H1 (cell line): ENCODE measurements around the gene NENF. TPM values are rescaled to one million over a fixed set of nuclear protein-coding genes. Genes with fewer than 3 reads are reported as not detected.

Experiments used
- CTCF ChIA-PET: fragments of 300-600 bp; sonication (Branson Sonifier 250); formaldehyde crosslinking; loops from one replicate; lab custom pipeline; 2021; ENCODE audit not compliant: partially characterized antibody; lab: Charles Lee
- POLR2A ChIA-PET: fragments of 300-600 bp; sonication (Branson Sonifier 250); formaldehyde crosslinking; loops from one replicate; lab custom pipeline; 2021; ENCODE audit warnings: inconsistent platforms; ENCODE audit not compliant: partially characterized antibody; lab: Charles Lee
- DNase-seq, 2 experiments: peaks; one replicate each; pipeline versions ENCODE4 v3.0.0 to v3.0.0-alpha.2; 2010 to 2022; ENCODE audit warnings: low spot score in 2 of 2, low read depth in 1 of 2, mixed read lengths in 1 of 2
- FAIRE-seq: peaks from 2 replicates; lab custom pipeline; 2011; peaks lifted over from hg19 to GRCh38; lab: Jason Lieb, UNC
- H2AFZ ChIP-seq: 2 replicates; pipeline ENCODE4 v1.8.1; 2012; ENCODE audit warnings: low read length, inconsistent platforms
- H2AK5ac ChIP-seq: 2 replicates; pipeline ENCODE4 v1.6.1; 2013; ENCODE audit warnings: low read depth, low read length
- H2BK120ac ChIP-seq: replicated peaks from 2 replicates; pipeline ENCODE3; 2013; ENCODE audit warnings: low read depth, low read length, inconsistent platforms
- H2BK12ac ChIP-seq: 2 replicates; pipeline ENCODE4 v1.6.1; 2013; ENCODE audit warnings: low read depth, low read length
- H2BK15ac ChIP-seq: 2 replicates; pipeline ENCODE4 v1.6.1; 2013; ENCODE audit warnings: low read length
- H2BK20ac ChIP-seq: 2 replicates; pipeline ENCODE4 v1.6.1; 2013; ENCODE audit warnings: low read length
- H2BK5ac ChIP-seq: 2 replicates; pipeline ENCODE4 v1.6.1; 2013; ENCODE audit warnings: low read depth, low read length
- H3K14ac ChIP-seq: 2 replicates; pipeline ENCODE4 v1.6.1; 2013; ENCODE audit warnings: inconsistent platforms; ENCODE audit not compliant: insufficient read length
- H3K18ac ChIP-seq: 2 replicates; pipeline ENCODE4 v1.6.1; 2013; ENCODE audit warnings: low read length; ENCODE audit errors: extremely low read depth
- H3K23ac ChIP-seq: 2 replicates; pipeline ENCODE4 v1.6.1; 2013; ENCODE audit warnings: inconsistent platforms; ENCODE audit not compliant: insufficient read length
- H3K23me2 ChIP-seq: 2 replicates; pipeline ENCODE4 v1.6.1; 2013; ENCODE audit warnings: low read depth, low read length
- H3K27ac ChIP-seq: 2 replicates; pipeline ENCODE4 v1.6.1; 2011; ENCODE audit warnings: low read depth, low read length, inconsistent platforms
- H3K27me3 ChIP-seq, 4 experiments: replicated peaks in 1 of 4; 1 replicate in 1 of 4; 2 replicates in 3 of 4; pipeline versions ENCODE4 v1.6.1 to v1.8.1; 2011 to 2013; ENCODE audit warnings: low read length in 3 of 4, mild to moderate bottlenecking in 3 of 4, inconsistent platforms in 2 of 4, mixed read lengths in 2 of 4, moderate library complexity in 1 of 4; ENCODE audit not compliant: control insufficient read depth in 3 of 4, insufficient read depth in 3 of 4; ENCODE audit errors: extremely low read depth in 1 of 4
- H3K36me3 ChIP-seq, 4 experiments: 2 replicates each; pipeline versions ENCODE4 v1.6.1 to v1.8.1; 2011 to 2013; ENCODE audit warnings: mild to moderate bottlenecking in 4 of 4, low read length in 3 of 4, moderate library complexity in 2 of 4, control low read depth in 1 of 4, inconsistent platforms in 1 of 4; ENCODE audit not compliant: insufficient read depth in 4 of 4, control insufficient read depth in 2 of 4
- H3K4ac ChIP-seq: replicated peaks from 2 replicates; pipeline ENCODE3; 2013; ENCODE audit warnings: low read length, low read depth, mixed read lengths, inconsistent platforms; ENCODE audit not compliant: insufficient read length
- H3K4me1 ChIP-seq, 4 experiments: replicated peaks in 1 of 4; 1 replicate in 1 of 4; 2 replicates in 3 of 4; pipeline versions ENCODE4 v1.6.1 to v1.8.1; 2011 to 2013; ENCODE audit warnings: low read length in 3 of 4, inconsistent platforms in 2 of 4, mixed read lengths in 1 of 4; ENCODE audit not compliant: insufficient read depth in 4 of 4, control insufficient read depth in 3 of 4
- H3K4me2 ChIP-seq, 2 experiments: 2 replicates each; pipeline versions ENCODE4 v1.6.1 to v1.8.1; 2011 to 2013; ENCODE audit warnings: low read depth in 2 of 2, low read length in 2 of 2, control low read depth in 1 of 2, inconsistent platforms in 1 of 2, mild to moderate bottlenecking in 1 of 2; ENCODE audit not compliant: insufficient read depth in 1 of 2
- H3K4me3 ChIP-seq, 4 experiments: fragments of 200-600, 300-600 bp in 1 of 4; sonication (generic), shearing (Covaris generic), sonication (Bioruptor Twin) in 1 of 4; 2 replicates each; pipeline versions ENCODE4 v1.5.1 to v1.8.1; 2011 to 2016; ENCODE audit warnings: low read length in 4 of 4, low read depth in 3 of 4, control low read depth in 2 of 4, inconsistent platforms in 2 of 4, mild to moderate bottlenecking in 2 of 4, mixed read lengths in 1 of 4, moderate library complexity in 1 of 4; ENCODE audit not compliant: insufficient read depth in 2 of 4; ENCODE audit errors: extremely low read depth in 1 of 4
- H3K56ac ChIP-seq: replicated peaks from 2 replicates; pipeline ENCODE3; 2013; ENCODE audit warnings: low read depth, mild to moderate bottlenecking, mixed read lengths, low read length, inconsistent platforms; ENCODE audit not compliant: insufficient read length
- H3K79me1 ChIP-seq: 2 replicates; pipeline ENCODE4 v1.6.1; 2013; ENCODE audit warnings: low read depth, low read length, control low read depth
- H3K79me2 ChIP-seq, 2 experiments: 2 replicates each; pipeline versions ENCODE4 v1.6.1 to v1.8.1; 2012 to 2013; ENCODE audit warnings: low read length in 2 of 2, mild to moderate bottlenecking in 2 of 2, inconsistent platforms in 1 of 2; ENCODE audit not compliant: insufficient read depth in 2 of 2, control insufficient read depth in 1 of 2
- H3K9ac ChIP-seq, 4 experiments: replicated peaks in 1 of 4; 1 replicate in 1 of 4; 2 replicates in 3 of 4; pipeline versions ENCODE4 v1.6.1 to v1.8.1; 2011 to 2013; ENCODE audit warnings: low read depth in 3 of 4, low read length in 3 of 4, control low read depth in 2 of 4, mild to moderate bottlenecking in 2 of 4, moderate library complexity in 2 of 4, inconsistent platforms in 1 of 4; ENCODE audit errors: extremely low read depth in 1 of 4
- H3K9me3 ChIP-seq, 2 experiments: 2 replicates each; pipeline versions ENCODE4 v1.6.1 to v1.8.1; 2012 to 2013; ENCODE audit warnings: mild to moderate bottlenecking in 2 of 2, moderate library complexity in 2 of 2, control low read depth in 1 of 2, inconsistent platforms in 1 of 2, low read depth in 1 of 2, low read length in 1 of 2, mixed read lengths in 1 of 2; ENCODE audit not compliant: insufficient read depth in 2 of 2
- H4K20me1 ChIP-seq, 2 experiments: replicated peaks in 1 of 2; 2 replicates each; pipeline versions ENCODE3 to v1.8.1; 2011 to 2013; ENCODE audit warnings: inconsistent platforms in 2 of 2, low read length in 2 of 2, mild to moderate bottlenecking in 1 of 2; ENCODE audit not compliant: insufficient read depth in 2 of 2, control insufficient read depth in 1 of 2
- H4K5ac ChIP-seq: 2 replicates; pipeline ENCODE4 v1.6.1; 2013; ENCODE audit warnings: low read length, low read depth, mixed read lengths, inconsistent platforms; ENCODE audit not compliant: insufficient read length
- H4K8ac ChIP-seq: 2 replicates; pipeline ENCODE4 v1.8.0; 2013; ENCODE audit warnings: mild to moderate bottlenecking, moderate library complexity, low read length, inconsistent platforms; ENCODE audit not compliant: insufficient read depth; ENCODE audit errors: extremely low read depth
- H4K91ac ChIP-seq: replicated peaks from 2 replicates; pipeline ENCODE3; 2013; ENCODE audit warnings: low read length, mixed read lengths, inconsistent platforms; ENCODE audit not compliant: insufficient read length
- ATF3 ChIP-seq: IDR thresholded peaks from 2 replicates; pipeline ENCODE4 v1.6.1; 2011; ENCODE audit warnings: low read depth, mild to moderate bottlenecking, low read length; ENCODE audit not compliant: insufficient read depth
- BACH1 ChIP-seq: IDR thresholded peaks from 2 replicates; pipeline ENCODE4 v1.6.1; 2012; ENCODE audit warnings: low read length, improper control_type of control experiment
- CBX5 ChIP-seq: fragments of 300-800, 300-1000 bp; sonication (generic); IDR thresholded peaks from 2 replicates; pipeline ENCODE4 v1.7.1; 2016; ENCODE audit warnings: antibody characterized with exemption, low read length, low read depth
- PHF8 ChIP-seq: fragments of 200-600 bp; sonication (generic); conservative IDR thresholded peaks from 2 replicates; pipeline ENCODE4 v1.7.1; 2012; ENCODE audit warnings: low read depth, mild to moderate bottlenecking, inconsistent platforms, low read length, moderate library complexity
- RAD21 ChIP-seq, 2 experiments: IDR thresholded peaks in 1 of 2; conservative IDR thresholded peaks in 1 of 2; 2 replicates each; pipeline ENCODE4 v1.6.1; 2011; ENCODE audit warnings: low read depth in 2 of 2, low read length in 2 of 2, improper control_type of control experiment in 1 of 2, inconsistent platforms in 1 of 2, mild to moderate bottlenecking in 1 of 2, moderate library complexity in 1 of 2
- SRF ChIP-seq: IDR thresholded peaks from 2 replicates; pipeline ENCODE4 v1.6.1; 2011; ENCODE audit warnings: mild to moderate bottlenecking, low read depth, low read length, moderate library complexity
- WGBS, 2 experiments: shearing (Covaris generic) in 1 of 2; methylation state at CpG; one replicate each; pipeline versions ENCODE4 v1.1.6 to v1.1.7; 2013 to 2015; ENCODE audit warnings: low lambda C conversion rate in 2 of 2, mixed read lengths in 2 of 2, inconsistent platforms in 1 of 2, low coverage in 1 of 2, missing lambda C conversion rate in 1 of 2; ENCODE audit not compliant: insufficient replicate concordance in 2 of 2, insufficient coverage in 1 of 2, insufficient read length in 1 of 2; ENCODE audit errors: extremely low coverage in 1 of 2, missing lambda C conversion rate in 1 of 2; 5-methylcytosine and 5-hydroxymethylcytosine counted together
- polyA plus RNA-seq, 7 experiments: library from polyadenylated mRNA; depleted of rRNA in 3 of 7; stranded (reverse) in 5 of 7; unstranded in 2 of 7; fragments of >200 nt in 5 of 7; fragments of 200-250 nt in 2 of 7; gene quantifications; 1 replicate in 5 of 7; 2 replicates in 1 of 7; 4 replicates in 1 of 7; pipeline versions ENCODE4 v1.2.1 to v1.2.3, GENCODE V29; 2011 to 2013; ENCODE audit warnings: missing spikeins in 2 of 7, mixed read lengths in 2 of 7
- total RNA-seq: library from RNA; stranded (reverse); fragmentation: NEBNext Ultra II Directional; extraction: Animal tissue kit (Norgen Biotek cat#: 25700); gene quantifications from 2 replicates; pipeline ENCODE4 v1.2.1, GENCODE V29; 2021
- TF ChIP-seq, protein P1 (sequence below): IDR thresholded peaks from 2 replicates; pipeline ENCODE4 v1.6.1; 2012; ENCODE audit warnings: inconsistent platforms

The NENF gene
- total and polyA plus RNA-seq, 2 of the 8 experiments (the other 6 are each of a cell fraction or from before 2014, with no cell fraction given), result 27.0 to 28.0 TPM

- TF ChIP-seq RAD21 (IDR thresholded peaks at IDR 0.05 in 1 of 2, conservative IDR thresholded peaks at IDR 0.05 in 1 of 2; ENCODE audit: low read depth in 2 of 2, low read length in 2 of 2) (no peak), BACH1 (no peak), ATF3 (no peak), SRF (no peak), CBX5 (no peak), PHF8 (no peak)
- TF ChIP-seq, protein P1, sequence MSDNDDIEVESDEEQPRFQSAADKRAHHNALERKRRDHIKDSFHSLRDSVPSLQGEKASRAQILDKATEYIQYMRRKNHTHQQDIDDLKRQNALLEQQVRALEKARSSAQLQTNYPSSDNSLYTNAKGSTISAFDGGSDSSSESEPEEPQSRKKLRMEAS, result no peak
- TF ChIP-seq, all 59 proteins: peak for 0
- Histone ChIP-seq H3K4ac (no peak overlapping the region), H2BK5ac (no peak overlapping the region), H3K36me3 (peaks cover 7 to 32% (median 18%) of the 10 kb centered on the region in 4 experiments), H4K91ac (no peak overlapping the region), H3K27ac (no peak overlapping the region), H3K23ac (no peak overlapping the region), H2AFZ (no peak overlapping the region), H3K18ac (no peak overlapping the region), H3K9me3 (peaks cover 7 to 11% of the 10 kb centered on the region in 2 experiments; a peak in 2 of 4 replicates), H3K4me3 (no peak overlapping the region), H3K27me3 (no peaks in the 10 kb centered on the region), H4K5ac (no peak overlapping the region), H4K8ac (no peak overlapping the region), H3K79me2 (peaks cover 0 to 8% of the 10 kb centered on the region in 2 experiments; a peak in 1 of 4 replicates), H3K4me2 (no peak overlapping the region), H3K23me2 (no peaks in the 10 kb centered on the region; the same call in 1 of the 2 replicates), H3K79me1 (no peaks in the 10 kb centered on the region; the same call in 1 of the 2 replicates), H2BK12ac (no peak overlapping the region), H3K56ac (no peak overlapping the region), H2BK15ac (no peak overlapping the region), H3K9ac (no peak overlapping the region), H3K14ac (no peak overlapping the region), H2BK120ac (no peak overlapping the region), H3K4me1 (no peaks in the 10 kb centered on the region), H4K20me1 (no peaks in the 10 kb centered on the region), H2BK20ac (no peak overlapping the region), H2AK5ac (no peak overlapping the region)
- WGBS, 2 experiments, result 98% methylated on average over 4 of the region's 4 CpGs; no CpG with 5 or more reads in 1 of the 2 experiments
- DNase-seq, result no peak
- POLR2A ChIA-PET, result no interaction called here
- CTCF ChIA-PET, result interaction anchor here (1.3 to 2.3 kb wide), 2 partner anchors 55 to 209 kb away, joined by 3 to 8 read pairs; no protein-coding TSS in a partner anchor
- no peak for FAIRE-seq
Observed at GRCh38 chr1:212401042-212401441, 31.7 kb upstream of the NENF start.
